Vagina (tissue), 2 donors: ENCODE results near the gene FGF3.

Experiments
- CTCF ChIP-seq, 3 experiments: fragments of 450-650 bp in 2 of 3; fragments of 200-600 bp in 1 of 3; sonication (generic) in 1 of 3; IDR thresholded peaks; one replicate each; pipeline ENCODE4 v1.5.1; 2017 to 2019; ENCODE audit warnings: antibody characterized with exemption in 3 of 3, mild to moderate bottlenecking in 2 of 3, moderate library complexity in 2 of 3
- POLR2AphosphoS5 ChIP-seq, 2 donors: sonication (generic); formaldehyde crosslinking; IDR thresholded peaks; one replicate each; pipeline ENCODE4 v1.9.0; 2017; ENCODE audit warnings: antibody characterized with exemption in 2 of 2, mild to moderate bottlenecking in 2 of 2, low read depth in 1 of 2; ENCODE audit not compliant: insufficient read depth in 1 of 2

GRCh38 chr11:69760319-69760718 lies 58.9 kb downstream of the FGF3 start:
- no peak for TF ChIP-seq CTCF (IDR thresholded peaks at IDR 0.05)
- TF ChIP-seq POLR2AphosphoS5 (IDR thresholded peaks at IDR 0.05; ENCODE audit: insufficient read depth in 1 of 2, low read depth in 1 of 2) = no peak
